Caki2 (cell line): Measurements from ENCODE around the gene MMP25. TPM values are rescaled to one million over a fixed set of nuclear protein-coding genes. Genes with fewer than 3 reads are reported as not detected.

Source experiments
- DNase-seq: peaks from one replicate; pipeline ENCODE4 v3.0.0-alpha.2; 2015; ENCODE audit warnings: low read depth
- in situ Hi-C: cut with HindIII; loops from 2 replicates; pipeline ENCODE4 v1.10.0; 2016; ENCODE audit warnings: low sequenced_read_pairs, low pct_unique_long_range_greater_than_20kb, mixed read lengths
- total RNA-seq: library from RNA; depleted of rRNA; stranded (reverse); fragments of >200 nt; shearing (Covaris generic); gene quantifications from 2 replicates; pipeline ENCODE4 v1.2.3, GENCODE V29; 2014; ENCODE audit warnings: low replicate concordance; rRNA removed

The MMP25 gene
- not detected in 2 replicates for total RNA-seq

GRCh38 chr16:3045758-3046640 lies at the start of gene MMP25:
Gene MMP25, plus strand, starts transcription at chr16:3046561. Its CDS starts 357 bp downstream, at chr16:3046918.
- no peak for DNase-seq
- in situ Hi-C loops = no loop called here

GRCh38 chr16:2999929-3000328 lies 46.4 kb upstream of the MMP25 start:
- DNase-seq = no peak
- in situ Hi-C loops = no loop called here

GRCh38 chr16:3000540-3000939 lies 45.8 kb upstream of the MMP25 start:
- DNase-seq = no peak
- in situ Hi-C loops = no loop called here

- no peak for DNase-seq
- in situ Hi-C loops = no loop called here
These were observed 45.0 kb upstream of the MMP25 start for GRCh38 chr16:3001316-3001715.

GRCh38 chr16:3003582-3004270 lies 42.6 kb upstream of the MMP25 start:
- in situ Hi-C loops = no loop called here

GRCh38 chr16:3004319-3004718 lies 42.0 kb upstream of the MMP25 start:
- no peak for DNase-seq
- in situ Hi-C loops = no loop called here

More at GRCh38 chr16:3003582-3004270, 42.6 kb upstream of the MMP25 start:
- peak; percentile 100 for DNase-seq

GRCh38 chr16:3004781-3005284 lies 41.5 kb upstream of the MMP25 start:
- in situ Hi-C loops = no loop called here
- DNase-seq = peak; percentile 72

- DNase-seq = no peak
- in situ Hi-C loops = no loop called here
These were observed 39.1 kb upstream of the MMP25 start for GRCh38 chr16:3007059-3007956.

- no peak for DNase-seq
- in situ Hi-C loops = no loop called here
These were observed 38.2 kb upstream of the MMP25 start for GRCh38 chr16:3007957-3008689.

- in situ Hi-C loops = no loop called here
- no peak for DNase-seq
These were observed 37.7 kb upstream of the MMP25 start for GRCh38 chr16:3008690-3009037.

- in situ Hi-C loops = no loop called here
- no peak for DNase-seq
These were observed 36.6 kb upstream of the MMP25 start for GRCh38 chr16:3009568-3010390.

- in situ Hi-C loops = no loop called here
These were observed 35.9 kb upstream of the MMP25 start for GRCh38 chr16:3010510-3010909.

GRCh38 chr16:3012246-3012645 lies 34.1 kb upstream of the MMP25 start:
- no peak for DNase-seq
- in situ Hi-C loops = no loop called here

More at GRCh38 chr16:3010510-3010909, 35.9 kb upstream of the MMP25 start:
- no peak for DNase-seq

- DNase-seq = peak; percentile 62
- in situ Hi-C loops = no loop called here
These were observed 33.4 kb upstream of the MMP25 start, which contains the start of gene CLDN9 for GRCh38 chr16:3012828-3013420. Gene CLDN9, plus strand, starts transcription at chr16:3012923. Its CDS starts 440 bp downstream, at chr16:3013363.

- DNase-seq = peak; percentile 55
- in situ Hi-C loops = no loop called here
These were observed 32.8 kb upstream of the MMP25 start for GRCh38 chr16:3013491-3013951.

GRCh38 chr16:3013998-3014690 lies 32.2 kb upstream of the MMP25 start:
- no peak for DNase-seq
- in situ Hi-C loops = no loop called here
